Activated T-cell treated with anti-CD3 and anti-CD28 coated beads for 24 hours (primary cell): ENCODE measurements around the gene PRXL2C.

Source experiments
- DNase-seq: peaks from one replicate; pipeline ENCODE4 v3.0.0-alpha.2; 2020; ENCODE audit warnings: low read depth

PRXL2C gene

GRCh38 chr9:96612105-96612965 lies 42.8 kb downstream of the PRXL2C start:
- no peak for DNase-seq

- DNase-seq, result no peak
These were observed 43.8 kb downstream of the PRXL2C start for GRCh38 chr9:96611302-96611701.

GRCh38 chr9:96609732-96610131 lies 45.4 kb downstream of the PRXL2C start:
- no peak for DNase-seq

GRCh38 chr9:96607971-96608370 lies 47.1 kb downstream of the PRXL2C start:
- no peak for DNase-seq

GRCh38 chr9:96605328-96605727 lies 49.8 kb downstream of the PRXL2C start:
- DNase-seq, result no peak

GRCh38 chr9:96604004-96604319 lies 51.2 kb downstream of the PRXL2C start:
- no peak for DNase-seq

GRCh38 chr9:96603305-96604003 lies 51.7 kb downstream of the PRXL2C start:
- no peak for DNase-seq

- no peak for DNase-seq
These were observed 55.8 kb downstream of the PRXL2C start for GRCh38 chr9:96599298-96599697.

GRCh38 chr9:96596601-96597111 lies 58.5 kb downstream of the PRXL2C start:
- no peak for DNase-seq
